ENCODE measurements around the gene CUX1. TPM values are rescaled to one million over a fixed set of nuclear protein-coding genes. Genes with fewer than 3 reads are reported as not detected.
A peak's percentile ranks its signal among the peaks of the same experiment; 100 is the strongest.

Gene CUX1
- total and polyA plus RNA-seq, 10 of the 15 experiments (the other 5 are each of a cell fraction or from before 2014, with no cell fraction given): 6.1 to 48.6 (median 25.9) TPM

- TF ChIP-seq E4F1 (IDR thresholded peaks at IDR 0.05; ENCODE audit: borderline replicate concordance, partially characterized antibody) (no peak), IKZF1 (conservative IDR thresholded peaks at IDR 0.05) (peak; percentile 79), USF1 (IDR thresholded peaks at IDR 0.05; ENCODE audit: borderline replicate concordance, extremely low read length, insufficient read depth, low read depth, low read length) (peak; percentile 68), BCLAF1 (IDR thresholded peaks at IDR 0.05) (peak; percentile 35; the same call in 1 of the 2 replicates), RB1 (IDR thresholded peaks at IDR 0.05; ENCODE audit: borderline replicate concordance) (peak; percentile 83; the same call in 1 of the 2 replicates), MTA2 (IDR thresholded peaks at IDR 0.05; ENCODE audit: low read depth) (no peak; the same call in 1 of the 2 replicates), ATF3 (IDR thresholded peaks at IDR 0.05; ENCODE audit: borderline replicate concordance, extremely low read depth, low read depth, low read length) (0 out of 2 replicates have a peak, but pooled peaks have one; percentile 23), NKRF (conservative IDR thresholded peaks at IDR 0.05) (peak; percentile 74), BCL3 (IDR thresholded peaks at IDR 0.05; ENCODE audit: borderline replicate concordance, insufficient read depth, low read depth, low read length, poor library complexity, severe bottlenecking) (no peak), BHLHE40 (IDR thresholded peaks at IDR 0.05; ENCODE audit: borderline replicate concordance in 1 of 2, low read depth in 2 of 2, low read length in 1 of 2) (peak; percentile 98 to 100), GATAD2B (conservative IDR thresholded peaks at IDR 0.05; ENCODE audit: low read depth) (peak; percentile 85), DPF2 (IDR thresholded peaks at IDR 0.05) (peak; percentile 66; the same call in 1 of the 2 replicates), ZNF217 (IDR thresholded peaks at IDR 0.05) (peak; percentile 66; the same call in 1 of the 2 replicates), LARP7 (IDR thresholded peaks at IDR 0.05) (peak; percentile 85), PML (IDR thresholded peaks at IDR 0.05; ENCODE audit: low read length) (no peak), CEBPB (IDR thresholded peaks at IDR 0.05; ENCODE audit: borderline replicate concordance in 1 of 2, low read depth in 2 of 2, low read length in 2 of 2) (no peak), HCFC1 (IDR thresholded peaks at IDR 0.05; ENCODE audit: low read length) (no peak)
These were observed 3.1 kb upstream of the CUX1 start (continued) for GRCh38 chr7:101814081-101814990.
